ENCODE data around the gene SLC43A3.

Gene SLC43A3

DNA sequence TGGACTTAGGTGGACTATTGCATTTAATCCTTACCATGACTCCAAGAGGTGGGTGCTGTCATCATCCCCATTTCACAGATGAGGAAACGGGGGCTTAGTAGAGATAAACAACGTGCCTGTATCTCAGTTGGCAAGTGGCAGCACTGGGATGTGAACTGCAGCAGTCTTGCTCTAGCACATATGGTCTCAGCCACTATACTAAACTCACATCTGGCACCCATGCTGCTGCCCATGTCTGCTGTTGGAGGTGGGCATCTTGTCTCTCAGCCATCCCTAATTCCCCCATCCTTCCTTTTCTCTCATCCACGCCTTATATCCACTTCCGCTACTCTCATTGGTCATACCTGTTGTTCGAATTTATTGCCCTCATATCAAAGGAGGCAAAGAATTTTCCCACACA, 49.8 kb downstream of the SLC43A3 start:
- no peak overlapping the region for H3K9ac ChIP-seq (ENCODE audit: low read length)
- H3K4me3 ChIP-seq (ENCODE audit: low read length) = no peak overlapping the region
- peaks cover 16% of the 10 kb centered on the region for H3K4me1 ChIP-seq (ENCODE audit: low read length)
- peaks cover 26% of the 10 kb centered on the region for H3K27me3 ChIP-seq (ENCODE audit: low read depth, low read length)
- TF ChIP-seq EZH2phosphoT487 (IDR thresholded peaks at IDR 0.05; ENCODE audit: low read depth) = no peak
- TF ChIP-seq, protein P1, sequence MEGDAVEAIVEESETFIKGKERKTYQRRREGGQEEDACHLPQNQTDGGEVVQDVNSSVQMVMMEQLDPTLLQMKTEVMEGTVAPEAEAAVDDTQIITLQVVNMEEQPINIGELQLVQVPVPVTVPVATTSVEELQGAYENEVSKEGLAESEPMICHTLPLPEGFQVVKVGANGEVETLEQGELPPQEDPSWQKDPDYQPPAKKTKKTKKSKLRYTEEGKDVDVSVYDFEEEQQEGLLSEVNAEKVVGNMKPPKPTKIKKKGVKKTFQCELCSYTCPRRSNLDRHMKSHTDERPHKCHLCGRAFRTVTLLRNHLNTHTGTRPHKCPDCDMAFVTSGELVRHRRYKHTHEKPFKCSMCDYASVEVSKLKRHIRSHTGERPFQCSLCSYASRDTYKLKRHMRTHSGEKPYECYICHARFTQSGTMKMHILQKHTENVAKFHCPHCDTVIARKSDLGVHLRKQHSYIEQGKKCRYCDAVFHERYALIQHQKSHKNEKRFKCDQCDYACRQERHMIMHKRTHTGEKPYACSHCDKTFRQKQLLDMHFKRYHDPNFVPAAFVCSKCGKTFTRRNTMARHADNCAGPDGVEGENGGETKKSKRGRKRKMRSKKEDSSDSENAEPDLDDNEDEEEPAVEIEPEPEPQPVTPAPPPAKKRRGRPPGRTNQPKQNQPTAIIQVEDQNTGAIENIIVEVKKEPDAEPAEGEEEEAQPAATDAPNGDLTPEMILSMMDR (IDR thresholded peaks at IDR 0.05; ENCODE audit: low read depth, low read length) = no peak
- no peaks in the 10 kb centered on the region for H3K9me3 ChIP-seq (ENCODE audit: insufficient read depth, low read length)
- no peaks in the 10 kb centered on the region for H3K79me2 ChIP-seq (ENCODE audit: low read length)
- H3K27ac ChIP-seq (ENCODE audit: low read length) = no peak overlapping the region
- H2AFZ ChIP-seq (ENCODE audit: low read depth, low read length) = no peak overlapping the region
- no peaks in the 10 kb centered on the region for H3K36me3 ChIP-seq (replicated peaks; ENCODE audit: low read depth, low read length)
- H4K20me1 ChIP-seq (ENCODE audit: insufficient read depth, low read length) = no peaks in the 10 kb centered on the region
- H3K4me2 ChIP-seq (ENCODE audit: low read length) = no peak overlapping the region

DNA sequence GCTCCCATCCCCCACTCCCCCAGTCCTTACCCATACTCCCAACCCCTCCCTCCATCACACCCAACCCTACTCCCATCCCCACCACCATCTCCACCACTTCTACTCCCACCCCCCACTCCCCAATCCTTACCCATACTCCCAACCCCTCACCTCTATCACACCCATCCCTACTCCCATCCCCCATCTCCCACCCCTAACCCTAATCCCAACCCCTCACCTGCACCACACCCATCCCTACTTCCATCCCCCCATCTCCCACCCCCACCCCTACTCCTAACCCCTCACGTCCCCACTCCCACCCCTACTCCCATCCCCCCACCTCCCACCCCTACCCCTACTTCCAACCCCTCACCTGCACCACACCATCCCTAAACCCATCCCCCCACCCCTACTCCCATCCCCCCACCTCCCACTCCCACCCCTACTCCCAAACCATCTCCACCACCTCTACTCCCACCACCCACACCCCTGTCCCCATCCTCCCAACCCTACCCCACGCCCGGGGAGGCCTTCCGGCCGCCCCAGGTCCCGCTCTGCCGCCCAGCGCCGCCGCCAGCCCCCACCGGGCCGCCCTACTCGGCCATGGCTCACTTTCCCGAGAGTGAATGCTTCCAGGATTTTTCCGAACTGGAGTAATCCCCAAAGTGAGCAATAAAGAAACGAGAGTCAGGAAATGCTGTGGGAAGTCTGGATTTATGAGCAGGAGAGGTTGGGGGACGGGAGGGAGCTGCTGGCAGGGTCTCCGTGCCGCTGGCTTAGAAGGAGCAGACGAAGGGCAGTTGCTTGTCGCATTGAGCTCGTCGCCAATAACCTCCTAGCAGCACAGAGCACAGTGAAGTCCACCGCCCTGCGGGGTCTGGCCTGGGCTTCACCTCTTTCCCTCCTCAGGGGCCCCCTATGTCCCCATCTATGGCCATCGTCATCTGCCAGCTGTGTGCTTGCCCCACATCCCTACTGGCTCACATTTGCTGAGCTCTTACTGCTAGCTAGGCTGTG, 50.5 kb downstream of the SLC43A3 start:
- Histone ChIP-seq H3K79me2 (ENCODE audit: low read length) (no peaks in the 10 kb centered on the region), H3K27me3 (ENCODE audit: low read depth, low read length) (peaks cover 26% of the 10 kb centered on the region), H3K27ac (ENCODE audit: low read length) (no peak overlapping the region), H4K20me1 (ENCODE audit: insufficient read depth, low read length) (no peaks in the 10 kb centered on the region), H2AFZ (ENCODE audit: low read depth, low read length) (no peak overlapping the region), H3K36me3 (replicated peaks; ENCODE audit: low read depth, low read length) (no peaks in the 10 kb centered on the region), H3K4me1 (ENCODE audit: low read length) (peaks cover 23% of the 10 kb centered on the region), H3K4me3 (ENCODE audit: low read length) (no peak overlapping the region), H3K4me2 (ENCODE audit: low read length) (no peak overlapping the region), H3K9me3 (ENCODE audit: insufficient read depth, low read length) (no peaks in the 10 kb centered on the region), H3K9ac (ENCODE audit: low read length) (no peak overlapping the region)
- TF ChIP-seq EZH2phosphoT487 (IDR thresholded peaks at IDR 0.05; ENCODE audit: low read depth) = no peak
- TF ChIP-seq, protein P1 (IDR thresholded peaks at IDR 0.05; ENCODE audit: low read depth, low read length) = no peak

DNA sequence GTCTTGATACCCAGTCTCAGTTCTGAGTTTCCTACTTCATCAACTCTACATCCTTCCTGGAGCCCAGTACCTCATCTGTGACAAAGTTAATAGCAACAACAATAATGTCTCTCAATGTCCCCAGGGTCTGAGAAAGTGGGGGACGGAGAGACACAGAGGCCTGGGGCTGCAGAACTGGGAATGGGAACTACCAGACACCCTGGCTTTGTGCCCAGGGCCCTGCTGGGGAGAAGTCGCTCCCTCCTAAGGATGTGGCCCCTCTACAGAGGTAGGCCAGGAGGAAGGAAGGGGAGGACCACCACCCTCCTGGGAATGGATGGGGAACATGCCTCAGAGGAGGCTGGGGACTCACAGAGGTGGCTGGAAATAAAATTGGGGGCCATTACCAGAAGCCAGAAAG, 51.4 kb downstream of the SLC43A3 start:
- no peaks in the 10 kb centered on the region for H3K36me3 ChIP-seq (replicated peaks; ENCODE audit: low read depth, low read length)
- TF ChIP-seq EZH2phosphoT487 (IDR thresholded peaks at IDR 0.05; ENCODE audit: low read depth) = no peak
- TF ChIP-seq, protein P1 (IDR thresholded peaks at IDR 0.05; ENCODE audit: low read depth, low read length) = no peak
- peaks cover 26% of the 10 kb centered on the region for H3K27me3 ChIP-seq (ENCODE audit: low read depth, low read length)
- no peaks in the 10 kb centered on the region for H4K20me1 ChIP-seq (ENCODE audit: insufficient read depth, low read length)
- H3K9ac ChIP-seq (ENCODE audit: low read length) = no peak overlapping the region
- no peak overlapping the region for H3K4me3 ChIP-seq (ENCODE audit: low read length)
- no peaks in the 10 kb centered on the region for H3K79me2 ChIP-seq (ENCODE audit: low read length)
- no peak overlapping the region for H2AFZ ChIP-seq (ENCODE audit: low read depth, low read length)
- peaks cover 29% of the 10 kb centered on the region for H3K4me1 ChIP-seq (ENCODE audit: low read length)
- H3K9me3 ChIP-seq (ENCODE audit: insufficient read depth, low read length) = no peaks in the 10 kb centered on the region
- H3K4me2 ChIP-seq (ENCODE audit: low read length) = no peak overlapping the region
- H3K27ac ChIP-seq (ENCODE audit: low read length) = no peak overlapping the region

DNA sequence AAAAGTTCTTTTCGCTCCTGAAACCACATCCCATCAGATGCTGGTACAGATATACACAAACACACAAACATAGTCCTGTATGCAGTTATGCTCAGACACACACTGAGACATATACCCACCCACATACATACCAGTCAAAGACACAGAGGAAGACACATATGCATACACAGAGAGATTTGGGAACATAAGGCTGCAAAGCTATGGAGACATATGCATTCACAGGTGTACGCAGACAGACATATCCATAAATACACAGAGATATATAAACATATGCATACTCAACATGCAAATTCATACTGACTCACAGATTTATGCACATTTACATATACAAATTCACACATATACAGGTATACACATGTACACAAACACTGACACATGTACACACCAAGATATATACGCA, 52.0 kb downstream of the SLC43A3 start:
- Histone ChIP-seq H3K9me3 (ENCODE audit: insufficient read depth, low read length) (no peaks in the 10 kb centered on the region), H3K4me2 (ENCODE audit: low read length) (no peak overlapping the region), H3K79me2 (ENCODE audit: low read length) (no peaks in the 10 kb centered on the region), H3K4me1 (ENCODE audit: low read length) (peaks cover 29% of the 10 kb centered on the region), H3K27ac (ENCODE audit: low read length) (no peak overlapping the region), H3K4me3 (ENCODE audit: low read length) (no peak overlapping the region), H4K20me1 (ENCODE audit: insufficient read depth, low read length) (no peaks in the 10 kb centered on the region), H3K9ac (ENCODE audit: low read length) (no peak overlapping the region), H3K36me3 (replicated peaks; ENCODE audit: low read depth, low read length) (no peaks in the 10 kb centered on the region), H3K27me3 (ENCODE audit: low read depth, low read length) (peaks cover 26% of the 10 kb centered on the region), H2AFZ (ENCODE audit: low read depth, low read length) (no peak overlapping the region)
- TF ChIP-seq, protein P1 (IDR thresholded peaks at IDR 0.05; ENCODE audit: low read depth, low read length) = no peak
- no peak for TF ChIP-seq EZH2phosphoT487 (IDR thresholded peaks at IDR 0.05; ENCODE audit: low read depth)

All from OCI-LY3 (cell line).